GM21390 (cell line): Measurements from ENCODE around the gene CELF4.

Experiments used
- ATAC-seq: cut with Tn5 transposase; IDR thresholded peaks from one replicate; pipeline ENCODE4 v1.9.1; 2021; ENCODE audit not compliant: unreplicated experiment

The CELF4 gene

GRCh38 chr18:37497853-37498518 lies 67.6 kb downstream of the CELF4 start:
- ATAC-seq = no peak

GRCh38 chr18:37496568-37496967 lies 69.0 kb downstream of the CELF4 start:
- ATAC-seq = no peak

- ATAC-seq = no peak
Measured at GRCh38 chr18:37495354-37495753, 70.2 kb downstream of the CELF4 start.

- no peak for ATAC-seq
Measured at GRCh38 chr18:37494406-37494805, 71.2 kb downstream of the CELF4 start.

- ATAC-seq = no peak
Measured at GRCh38 chr18:37493352-37493935, 72.2 kb downstream of the CELF4 start.

GRCh38 chr18:37492952-37493351 lies 72.6 kb downstream of the CELF4 start:
- no peak for ATAC-seq

GRCh38 chr18:37491526-37491925 lies 74.1 kb downstream of the CELF4 start:
- ATAC-seq = no peak

GRCh38 chr18:37489998-37490397 lies 75.6 kb downstream of the CELF4 start:
- no peak for ATAC-seq

- ATAC-seq = no peak
Measured at GRCh38 chr18:37489011-37489410, 76.6 kb downstream of the CELF4 start.

- ATAC-seq = no peak
Measured at GRCh38 chr18:37487400-37487867, 78.2 kb downstream of the CELF4 start.

- no peak for ATAC-seq
Measured at GRCh38 chr18:37486848-37487247, 78.8 kb downstream of the CELF4 start.

- no peak for ATAC-seq
Measured at GRCh38 chr18:37484983-37485834, 80.4 kb downstream of the CELF4 start.

- no peak for ATAC-seq
Measured at GRCh38 chr18:37483984-37484819, 81.4 kb downstream of the CELF4 start.

- no peak for ATAC-seq
Measured at GRCh38 chr18:37483221-37483971, 82.2 kb downstream of the CELF4 start.

- no peak for ATAC-seq
Measured at GRCh38 chr18:37482433-37482832, 83.2 kb downstream of the CELF4 start.

GRCh38 chr18:37482002-37482401 lies 83.6 kb downstream of the CELF4 start:
- no peak for ATAC-seq

GRCh38 chr18:37481491-37481890 lies 84.1 kb downstream of the CELF4 start:
- ATAC-seq = no peak

GRCh38 chr18:37481072-37481471 lies 84.5 kb downstream of the CELF4 start:
- ATAC-seq = no peak

GRCh38 chr18:37476611-37477295 lies 88.8 kb downstream of the CELF4 start:
- ATAC-seq = no peak

- no peak for ATAC-seq
Measured at GRCh38 chr18:37476182-37476581, 89.4 kb downstream of the CELF4 start.
